Sigmoid colon (tissue), 4 donors: ENCODE measurements around the gene DEFB124.

ENCODE experiments used
- EP300 ChIP-seq, 4 donors: sonication (generic); formaldehyde crosslinking; IDR thresholded peaks; one replicate each; pipeline ENCODE4 v1.6.1; 2017; ENCODE audit warnings: antibody characterized with exemption in 4 of 4
- POLR2A ChIP-seq, 2 donors: fragments of 450-650 bp; IDR thresholded peaks; one replicate each; pipeline ENCODE4 v1.6.1; 2016; ENCODE audit warnings: antibody characterized with exemption in 2 of 2, mild to moderate bottlenecking in 2 of 2, moderate library complexity in 2 of 2
- POLR2AphosphoS5 ChIP-seq, 4 donors: sonication (generic); formaldehyde crosslinking; IDR thresholded peaks; one replicate each; pipeline ENCODE4 v1.6.1; 2017; ENCODE audit warnings: antibody characterized with exemption in 4 of 4
- TF ChIP-seq, protein P1 (sequence below), 4 experiments: fragments of 450-650 bp in 3 of 4; fragments of 200-600 bp in 1 of 4; IDR thresholded peaks; one replicate each; pipeline ENCODE4 v1.5.1; 2016 to 2019; ENCODE audit warnings: antibody characterized with exemption in 4 of 4, mild to moderate bottlenecking in 3 of 4, moderate library complexity in 2 of 4

DNA sequence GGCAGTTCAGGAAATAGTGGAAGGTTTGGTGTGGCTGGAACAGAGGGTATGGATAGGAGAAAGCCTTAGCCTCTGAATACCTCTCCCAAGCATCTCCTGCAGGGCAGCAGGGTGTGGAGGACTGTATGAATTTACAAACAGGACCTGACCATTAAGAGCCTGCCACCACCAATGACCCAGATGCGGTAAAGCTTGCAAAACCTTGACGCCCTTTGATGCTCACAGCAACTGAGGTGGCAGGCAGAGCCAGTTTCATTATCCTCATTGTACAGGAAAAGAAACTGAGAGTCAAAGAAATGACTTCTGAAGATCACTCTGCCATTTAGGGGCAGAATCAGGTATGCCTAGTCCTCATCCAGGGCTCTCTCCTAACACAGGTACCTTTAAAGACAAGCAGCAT is 41.7 kb upstream of the DEFB124 start:
- TF ChIP-seq, protein P1, sequence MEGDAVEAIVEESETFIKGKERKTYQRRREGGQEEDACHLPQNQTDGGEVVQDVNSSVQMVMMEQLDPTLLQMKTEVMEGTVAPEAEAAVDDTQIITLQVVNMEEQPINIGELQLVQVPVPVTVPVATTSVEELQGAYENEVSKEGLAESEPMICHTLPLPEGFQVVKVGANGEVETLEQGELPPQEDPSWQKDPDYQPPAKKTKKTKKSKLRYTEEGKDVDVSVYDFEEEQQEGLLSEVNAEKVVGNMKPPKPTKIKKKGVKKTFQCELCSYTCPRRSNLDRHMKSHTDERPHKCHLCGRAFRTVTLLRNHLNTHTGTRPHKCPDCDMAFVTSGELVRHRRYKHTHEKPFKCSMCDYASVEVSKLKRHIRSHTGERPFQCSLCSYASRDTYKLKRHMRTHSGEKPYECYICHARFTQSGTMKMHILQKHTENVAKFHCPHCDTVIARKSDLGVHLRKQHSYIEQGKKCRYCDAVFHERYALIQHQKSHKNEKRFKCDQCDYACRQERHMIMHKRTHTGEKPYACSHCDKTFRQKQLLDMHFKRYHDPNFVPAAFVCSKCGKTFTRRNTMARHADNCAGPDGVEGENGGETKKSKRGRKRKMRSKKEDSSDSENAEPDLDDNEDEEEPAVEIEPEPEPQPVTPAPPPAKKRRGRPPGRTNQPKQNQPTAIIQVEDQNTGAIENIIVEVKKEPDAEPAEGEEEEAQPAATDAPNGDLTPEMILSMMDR (IDR thresholded peaks at IDR 0.05): no peak
- TF ChIP-seq EP300 (IDR thresholded peaks at IDR 0.05): no peak
- TF ChIP-seq POLR2A (IDR thresholded peaks at IDR 0.05): no peak
- no peak for TF ChIP-seq POLR2AphosphoS5 (IDR thresholded peaks at IDR 0.05)
